ENCODE measurements around the gene TMEM94.

GRCh38 chr17:75542728-75543336, 86.4 kb downstream of the TMEM94 start:
- TF ChIP-seq OTX1 (CRISPR knock-in tag; IDR thresholded peaks at IDR 0.05) (no peak), ATF3 (IDR thresholded peaks at IDR 0.05) (no peak), ATF3 (CRISPR knock-in tag; conservative IDR thresholded peaks at IDR 0.05) (no peak), TAL1 (IDR thresholded peaks at IDR 0.05) (no peak)
